NOMO-1 (cell line): ENCODE data around the gene CST7.
"Not testable (repeated sequence)": the region's sequence is repeated elsewhere in the genome, so short reads cannot be mapped to it uniquely, and the experiment has no call there.

Experiments
- DNase-seq, 2 experiments: peaks; one replicate each; lab custom pipeline; 2025; ENCODE audit not compliant: unreplicated experiment in 2 of 2; lab: John Stamatoyannopoulos, UW

The CST7 gene

GRCh38 chr20:24948939-24949679 is at the start of gene CST7:
Gene CST7 (plus strand): TSS chr20:24949269. CDS start chr20:24949506, 237 bp downstream.
- DNase-seq: peak; percentile 73 to 81

- DNase-seq: no peak
Measured at GRCh38 chr20:24906806-24907205, 42.3 kb upstream of the CST7 start.

GRCh38 chr20:24908642-24909041 is 40.4 kb upstream of the CST7 start:
- no peak for DNase-seq

- no peak for DNase-seq
Measured at GRCh38 chr20:24909086-24909780, 39.8 kb upstream of the CST7 start.

- no peak for DNase-seq
Measured at GRCh38 chr20:24909861-24910260, 39.2 kb upstream of the CST7 start.

- no peak for DNase-seq
Measured at GRCh38 chr20:24910461-24910860, 38.6 kb upstream of the CST7 start.

- no peak for DNase-seq
Measured at GRCh38 chr20:24911461-24911860, 37.6 kb upstream of the CST7 start.

- no peak for DNase-seq
Measured at GRCh38 chr20:24912397-24913075, 36.5 kb upstream of the CST7 start.

- no peak for DNase-seq
Measured at GRCh38 chr20:24913076-24913628, 35.9 kb upstream of the CST7 start.

- no peak for DNase-seq
Measured at GRCh38 chr20:24914388-24915241, 34.5 kb upstream of the CST7 start.

- no peak for DNase-seq
Measured at GRCh38 chr20:24915440-24915839, 33.6 kb upstream of the CST7 start.

- no peak for DNase-seq
Measured at GRCh38 chr20:24915892-24916291, 33.2 kb upstream of the CST7 start.

- no peak for DNase-seq
Measured at GRCh38 chr20:24916412-24916811, 32.7 kb upstream of the CST7 start.

- no peak for DNase-seq
Measured at GRCh38 chr20:24917056-24917455, 32.0 kb upstream of the CST7 start.

GRCh38 chr20:24917797-24918578 is 31.1 kb upstream of the CST7 start:
- DNase-seq: peak; percentile 37 to 39

GRCh38 chr20:24918579-24919566 is 30.2 kb upstream of the CST7 start:
- DNase-seq: no peak

- DNase-seq: not testable (repeated sequence)
Measured at GRCh38 chr20:24919665-24920064, 29.4 kb upstream of the CST7 start.

GRCh38 chr20:24920706-24921105 is 28.4 kb upstream of the CST7 start:
- DNase-seq: not testable (repeated sequence)
